ENCODE measurements around the gene PLXNA2.

PLXNA2 gene

GRCh38 chr1:208222376-208223126 is 21.6 kb downstream of the PLXNA2 start:
- DNase-seq: no peak

DNA sequence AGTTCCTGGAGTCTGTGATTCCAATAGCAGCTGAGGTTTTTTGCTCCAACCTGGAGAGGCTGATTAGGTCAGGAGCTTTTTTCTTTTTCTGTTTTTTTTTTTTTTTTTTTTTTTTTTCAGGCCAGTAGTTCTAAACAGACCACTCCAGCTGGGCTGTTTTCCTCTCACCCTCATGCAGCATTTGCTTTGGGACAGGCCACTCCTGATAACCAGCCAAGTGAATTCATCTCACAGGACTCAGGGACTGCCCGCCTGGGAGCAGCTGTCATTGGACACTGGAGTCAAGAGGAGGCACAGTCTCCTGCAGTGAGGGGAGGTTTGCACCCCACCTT is 22.9 kb downstream of the PLXNA2 start:
- no peak for DNase-seq

DNA sequence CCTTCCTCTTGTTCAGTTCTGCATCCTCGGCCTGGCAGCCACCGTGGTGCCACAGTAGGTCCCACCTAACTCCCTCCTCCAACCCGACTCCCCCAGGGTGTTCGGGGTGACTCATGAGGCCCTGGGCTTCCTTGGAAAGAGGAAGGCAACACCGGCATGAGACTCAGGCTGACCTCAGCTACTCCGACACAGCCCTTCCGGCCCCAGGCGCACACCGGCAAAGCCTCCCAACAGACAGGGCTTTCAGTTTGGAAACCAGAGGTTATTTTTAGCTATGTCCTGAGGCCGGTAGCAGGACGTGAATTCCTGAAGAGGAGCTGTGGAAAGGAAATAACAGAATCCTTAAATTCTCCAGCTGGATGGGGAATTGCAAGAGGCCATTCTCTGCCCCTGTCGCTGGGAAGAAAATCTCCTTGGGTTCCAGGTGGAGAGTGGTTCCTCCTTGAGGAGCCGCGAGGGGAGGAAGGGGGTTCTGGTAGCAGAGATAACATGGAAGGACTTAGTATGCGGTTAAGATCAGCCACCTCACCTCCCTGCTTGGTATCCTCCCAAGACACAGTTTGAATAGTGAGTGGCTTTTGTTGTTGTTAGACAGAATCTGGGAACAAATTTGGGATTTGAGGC is 24.4 kb downstream of the PLXNA2 start:
- no peak for DNase-seq

- DNase-seq: no peak
These were observed 25.0 kb downstream of the PLXNA2 start for GRCh38 chr1:208219098-208219658.

GRCh38 chr1:208218237-208219097 is 25.7 kb downstream of the PLXNA2 start:
- no peak for DNase-seq

GRCh38 chr1:208217781-208218180 is 26.4 kb downstream of the PLXNA2 start:
- no peak for DNase-seq

- DNase-seq: no peak
These were observed 27.4 kb downstream of the PLXNA2 start for GRCh38 chr1:208216806-208217205.

- no peak for DNase-seq
These were observed 28.1 kb downstream of the PLXNA2 start for GRCh38 chr1:208216062-208216461.

- DNase-seq: no peak
These were observed 28.8 kb downstream of the PLXNA2 start for GRCh38 chr1:208215393-208215792.

- no peak for DNase-seq
These were observed 30.4 kb downstream of the PLXNA2 start for GRCh38 chr1:208213786-208214185.

DNA sequence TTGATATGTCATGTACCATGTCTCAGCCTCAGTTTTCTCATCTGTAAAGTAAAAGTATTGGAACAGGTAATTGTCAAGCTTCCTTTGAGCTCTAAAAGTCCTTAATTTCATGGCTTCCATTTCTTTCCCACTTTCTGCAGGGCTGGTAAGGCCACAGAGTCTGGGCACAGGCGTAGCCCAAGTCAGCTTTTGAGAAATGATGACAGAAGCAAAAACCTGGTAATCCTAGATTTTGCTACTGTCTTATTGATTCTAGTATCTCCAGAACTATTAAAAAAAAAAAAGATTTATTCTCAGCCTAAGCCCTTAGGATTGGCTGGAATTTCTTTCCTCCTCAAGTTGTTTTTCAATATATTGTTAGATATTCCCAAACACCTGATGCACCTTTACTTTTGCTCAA is 31.3 kb downstream of the PLXNA2 start:
- no peak for DNase-seq

GRCh38 chr1:208211921-208212843 is 32.0 kb downstream of the PLXNA2 start:
- DNase-seq: no peak

DNA sequence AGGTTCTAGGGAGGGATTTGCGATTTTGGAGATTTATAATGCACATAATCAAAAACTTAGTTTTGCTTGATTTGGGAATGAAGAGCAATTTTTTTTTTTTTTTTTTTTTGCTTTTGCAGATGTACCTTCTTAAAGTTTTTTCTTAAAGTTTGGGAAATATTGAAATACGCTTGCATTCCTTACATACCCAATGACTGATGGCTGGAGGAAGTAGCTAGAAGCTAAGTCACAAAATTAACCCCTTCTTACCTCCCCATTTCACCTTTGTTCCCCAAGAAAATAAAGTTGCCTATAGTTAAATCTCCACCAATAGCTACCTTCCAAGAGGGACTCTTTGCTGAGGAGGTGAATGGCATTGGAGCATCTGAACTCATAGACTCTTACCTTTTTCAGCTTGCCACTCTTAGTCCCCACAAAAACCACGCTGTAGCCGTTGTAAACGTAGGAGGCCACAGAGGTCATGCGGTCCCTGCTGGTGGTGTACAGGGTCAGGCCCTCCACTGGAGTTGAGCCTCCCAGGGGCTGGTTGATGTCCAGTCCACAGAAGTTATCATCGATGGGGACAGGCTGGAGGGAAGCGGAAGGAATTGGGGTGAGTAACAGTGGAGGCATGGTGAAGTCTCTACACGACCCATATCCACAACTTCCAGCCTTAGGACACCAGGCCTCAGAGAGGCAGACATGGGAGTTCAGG is 34.1 kb downstream of the PLXNA2 start:
- DNase-seq: no peak

GRCh38 chr1:208209286-208209685 is 34.9 kb downstream of the PLXNA2 start:
- no peak for DNase-seq

DNA sequence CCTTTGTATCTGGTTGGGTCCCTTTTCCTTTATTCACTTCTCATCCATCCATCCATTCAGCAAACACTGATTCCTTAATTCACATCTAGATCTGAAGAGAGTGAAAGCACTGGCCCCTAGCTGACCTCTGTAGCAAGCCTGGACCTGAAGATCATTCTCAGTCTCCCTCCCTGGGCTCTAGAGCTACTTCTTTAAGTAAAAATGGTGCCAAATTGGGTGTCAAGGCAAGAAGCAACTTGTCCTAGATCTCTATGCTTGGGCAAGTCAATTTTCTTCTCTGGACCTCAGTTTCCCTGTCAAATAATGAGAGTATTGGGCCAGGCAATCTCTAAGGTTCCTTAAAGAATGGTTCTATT is 36.1 kb downstream of the PLXNA2 start:
- no peak for DNase-seq

DNA sequence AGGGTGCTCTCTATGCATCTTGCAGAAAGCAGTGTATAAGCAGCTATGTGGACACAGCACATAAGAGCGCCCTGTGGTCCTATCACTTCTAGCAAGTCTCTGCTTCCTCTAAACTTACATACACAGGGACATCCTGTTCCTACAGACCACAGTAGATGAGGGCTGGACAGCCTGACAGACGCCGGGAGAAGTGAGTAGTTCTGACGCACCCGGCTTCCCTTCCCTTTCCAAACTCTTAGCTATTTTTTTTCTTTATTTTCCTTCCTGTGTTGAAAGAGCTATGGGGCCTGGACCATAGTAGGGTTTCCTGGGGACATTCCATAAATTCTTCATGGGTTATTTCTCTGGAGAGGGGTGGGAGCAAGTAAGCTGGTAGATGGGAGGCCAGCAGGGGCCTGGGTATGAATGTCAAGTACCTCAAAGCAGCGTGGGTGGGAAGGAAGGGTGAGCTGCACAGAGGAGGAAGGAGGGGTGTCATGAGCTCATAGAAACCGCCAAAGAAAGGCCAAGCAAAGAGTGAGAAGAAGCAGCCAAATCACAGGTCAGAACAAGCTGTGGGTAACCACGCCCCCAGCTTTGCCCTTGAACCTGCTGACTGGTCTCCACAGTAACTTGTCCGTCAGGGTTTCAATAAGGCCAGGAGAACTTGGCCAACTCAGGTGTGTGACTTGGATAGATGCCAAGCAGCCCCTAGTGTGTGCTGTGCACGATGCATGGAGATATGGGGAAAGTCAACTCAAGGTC is 36.6 kb downstream of the PLXNA2 start:
- DNase-seq: no peak

DNA sequence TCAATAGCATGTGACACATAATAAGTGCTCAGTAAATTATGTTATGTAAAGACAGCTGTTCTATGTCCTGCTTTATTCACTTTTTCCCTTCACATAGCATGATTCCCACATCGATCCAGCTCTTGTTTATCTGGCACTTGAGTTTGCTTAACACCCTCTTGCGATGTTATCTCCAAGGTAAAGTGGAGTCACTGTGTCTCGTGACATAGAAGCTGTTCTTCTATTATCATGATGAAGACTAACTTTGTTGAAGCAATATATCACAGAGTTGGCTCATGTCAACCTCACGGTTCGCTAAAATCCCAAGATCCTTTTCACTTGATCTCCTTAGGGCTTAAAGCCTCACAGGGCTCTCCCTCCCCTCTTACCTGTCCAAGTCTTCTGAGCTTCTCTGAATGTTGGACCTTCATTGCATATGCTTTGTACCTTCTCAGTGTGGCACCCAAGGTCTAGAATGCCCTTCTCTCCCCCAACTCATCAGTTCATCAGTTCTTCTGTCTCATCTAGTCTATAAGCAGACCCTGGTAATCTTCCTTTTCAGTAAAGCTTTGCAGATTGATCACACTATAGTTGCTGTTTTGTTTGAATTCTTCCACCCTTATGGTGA is 38.0 kb downstream of the PLXNA2 start:
- DNase-seq: no peak

GRCh38 chr1:208205216-208206013 is 38.8 kb downstream of the PLXNA2 start:
- DNase-seq: no peak

DNA sequence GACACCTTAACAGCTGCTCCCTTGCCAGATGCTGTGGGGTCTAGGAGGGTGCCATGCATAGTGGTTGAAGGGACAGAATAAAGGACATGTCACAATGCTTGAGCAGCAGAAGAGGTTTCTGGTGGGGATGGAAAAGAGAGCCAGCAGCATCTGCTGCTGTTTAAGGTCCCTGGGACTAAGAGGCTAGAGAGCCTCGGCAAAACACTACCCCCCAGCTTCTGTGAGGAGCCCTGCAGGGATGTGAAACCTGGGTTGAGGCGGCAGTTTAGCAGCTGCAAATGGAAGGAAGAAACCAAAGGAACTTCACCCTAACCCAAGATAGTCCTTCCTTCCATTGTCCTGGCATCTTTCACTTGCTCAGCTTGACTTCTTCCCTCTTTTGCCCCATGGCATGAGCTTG is 39.4 kb downstream of the PLXNA2 start:
- DNase-seq: no peak

Data from stimulated activated naive CD4-positive, alpha-beta T cell (primary cell).